Measurements from ENCODE around the gene CYFIP2.

CYFIP2 gene

DNA sequence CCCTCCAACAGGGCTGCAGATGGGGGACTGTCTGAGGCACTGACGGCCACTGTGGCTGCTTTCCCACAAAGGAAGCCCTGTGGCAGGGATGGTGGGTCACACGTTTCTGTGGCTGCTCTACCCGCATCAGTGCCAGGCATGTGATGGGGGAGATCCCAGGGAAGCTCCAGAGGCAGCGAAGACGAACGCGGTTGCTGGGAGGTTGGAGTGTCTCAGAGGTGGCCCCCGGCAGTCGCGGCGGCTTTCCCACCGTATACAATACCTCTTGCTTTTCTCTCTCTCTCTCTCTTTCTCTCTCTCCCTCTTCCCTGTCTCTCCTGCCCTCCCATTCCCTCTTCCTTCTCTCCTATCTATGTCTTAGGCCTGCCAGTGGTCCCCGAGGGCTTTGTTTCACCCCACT, 56.7 kb downstream of the CYFIP2 start:
- H3K27me3 ChIP-seq (ENCODE audit: insufficient read depth, poor library complexity, severe bottlenecking), result no peaks in the 10 kb centered on the region
- no peak for TF ChIP-seq SPI1 (IDR thresholded peaks at IDR 0.05; ENCODE audit: borderline replicate concordance, low read depth)
- TF ChIP-seq POLR2AphosphoS5 (IDR thresholded peaks at IDR 0.05; ENCODE audit: low read depth), result no peak
- TF ChIP-seq, protein P1, sequence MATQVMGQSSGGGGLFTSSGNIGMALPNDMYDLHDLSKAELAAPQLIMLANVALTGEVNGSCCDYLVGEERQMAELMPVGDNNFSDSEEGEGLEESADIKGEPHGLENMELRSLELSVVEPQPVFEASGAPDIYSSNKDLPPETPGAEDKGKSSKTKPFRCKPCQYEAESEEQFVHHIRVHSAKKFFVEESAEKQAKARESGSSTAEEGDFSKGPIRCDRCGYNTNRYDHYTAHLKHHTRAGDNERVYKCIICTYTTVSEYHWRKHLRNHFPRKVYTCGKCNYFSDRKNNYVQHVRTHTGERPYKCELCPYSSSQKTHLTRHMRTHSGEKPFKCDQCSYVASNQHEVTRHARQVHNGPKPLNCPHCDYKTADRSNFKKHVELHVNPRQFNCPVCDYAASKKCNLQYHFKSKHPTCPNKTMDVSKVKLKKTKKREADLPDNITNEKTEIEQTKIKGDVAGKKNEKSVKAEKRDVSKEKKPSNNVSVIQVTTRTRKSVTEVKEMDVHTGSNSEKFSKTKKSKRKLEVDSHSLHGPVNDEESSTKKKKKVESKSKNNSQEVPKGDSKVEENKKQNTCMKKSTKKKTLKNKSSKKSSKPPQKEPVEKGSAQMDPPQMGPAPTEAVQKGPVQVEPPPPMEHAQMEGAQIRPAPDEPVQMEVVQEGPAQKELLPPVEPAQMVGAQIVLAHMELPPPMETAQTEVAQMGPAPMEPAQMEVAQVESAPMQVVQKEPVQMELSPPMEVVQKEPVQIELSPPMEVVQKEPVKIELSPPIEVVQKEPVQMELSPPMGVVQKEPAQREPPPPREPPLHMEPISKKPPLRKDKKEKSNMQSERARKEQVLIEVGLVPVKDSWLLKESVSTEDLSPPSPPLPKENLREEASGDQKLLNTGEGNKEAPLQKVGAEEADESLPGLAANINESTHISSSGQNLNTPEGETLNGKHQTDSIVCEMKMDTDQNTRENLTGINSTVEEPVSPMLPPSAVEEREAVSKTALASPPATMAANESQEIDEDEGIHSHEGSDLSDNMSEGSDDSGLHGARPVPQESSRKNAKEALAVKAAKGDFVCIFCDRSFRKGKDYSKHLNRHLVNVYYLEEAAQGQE (IDR thresholded peaks at IDR 0.05; ENCODE audit: insufficient replicate concordance, low read depth), result no peak
- no peak overlapping the region for H3K27ac ChIP-seq (replicated peaks)
- H3K4me3 ChIP-seq (replicated peaks; ENCODE audit: insufficient read depth, low read length), result no peak overlapping the region
- DNase-seq (ENCODE audit: low read depth in 1 of 2, low spot score in 1 of 2), result no peak

DNA sequence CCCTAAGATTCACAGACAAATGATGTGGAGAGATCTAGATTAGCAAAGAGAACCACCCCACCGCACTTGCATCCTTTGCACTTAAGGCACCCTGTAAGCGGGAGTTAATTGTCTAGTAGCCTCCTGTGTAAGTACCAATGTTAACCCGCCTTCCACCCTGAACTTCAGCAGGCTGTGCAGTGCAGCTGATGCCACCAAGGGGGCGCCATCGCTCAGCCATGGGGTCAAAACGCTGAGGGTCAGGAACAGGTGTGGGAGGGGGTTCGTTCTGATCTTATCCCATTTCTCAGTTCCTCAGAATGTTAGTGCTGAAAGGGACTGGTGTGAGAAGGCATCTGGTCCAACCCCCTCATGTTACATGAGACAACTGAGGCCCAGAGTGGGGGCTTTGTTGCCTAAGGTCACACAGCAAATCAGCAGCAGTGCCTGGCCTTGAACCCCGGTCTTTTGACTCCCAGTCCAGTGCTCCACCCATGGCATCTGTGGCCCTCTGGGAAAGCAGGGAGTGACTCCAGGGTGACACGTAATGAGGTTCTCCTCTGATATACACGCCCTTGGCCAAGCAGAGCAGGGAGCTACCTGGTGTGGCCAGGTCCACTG, 57.3 kb downstream of the CYFIP2 start:
- Histone ChIP-seq H3K4me3 (replicated peaks; ENCODE audit: insufficient read depth, low read length) (no peak overlapping the region), H3K27ac (replicated peaks) (no peak overlapping the region), H3K27me3 (ENCODE audit: insufficient read depth, poor library complexity, severe bottlenecking) (no peaks in the 10 kb centered on the region)
- no peak for TF ChIP-seq GABPA (IDR thresholded peaks at IDR 0.05; ENCODE audit: low read depth)
- no peak for TF ChIP-seq SPI1 (IDR thresholded peaks at IDR 0.05; ENCODE audit: borderline replicate concordance, low read depth)
- no peak for TF ChIP-seq POLR2AphosphoS5 (IDR thresholded peaks at IDR 0.05; ENCODE audit: low read depth)
- TF ChIP-seq, protein P1 (IDR thresholded peaks at IDR 0.05; ENCODE audit: insufficient replicate concordance, low read depth), result no peak
- TF ChIP-seq, protein P2, sequence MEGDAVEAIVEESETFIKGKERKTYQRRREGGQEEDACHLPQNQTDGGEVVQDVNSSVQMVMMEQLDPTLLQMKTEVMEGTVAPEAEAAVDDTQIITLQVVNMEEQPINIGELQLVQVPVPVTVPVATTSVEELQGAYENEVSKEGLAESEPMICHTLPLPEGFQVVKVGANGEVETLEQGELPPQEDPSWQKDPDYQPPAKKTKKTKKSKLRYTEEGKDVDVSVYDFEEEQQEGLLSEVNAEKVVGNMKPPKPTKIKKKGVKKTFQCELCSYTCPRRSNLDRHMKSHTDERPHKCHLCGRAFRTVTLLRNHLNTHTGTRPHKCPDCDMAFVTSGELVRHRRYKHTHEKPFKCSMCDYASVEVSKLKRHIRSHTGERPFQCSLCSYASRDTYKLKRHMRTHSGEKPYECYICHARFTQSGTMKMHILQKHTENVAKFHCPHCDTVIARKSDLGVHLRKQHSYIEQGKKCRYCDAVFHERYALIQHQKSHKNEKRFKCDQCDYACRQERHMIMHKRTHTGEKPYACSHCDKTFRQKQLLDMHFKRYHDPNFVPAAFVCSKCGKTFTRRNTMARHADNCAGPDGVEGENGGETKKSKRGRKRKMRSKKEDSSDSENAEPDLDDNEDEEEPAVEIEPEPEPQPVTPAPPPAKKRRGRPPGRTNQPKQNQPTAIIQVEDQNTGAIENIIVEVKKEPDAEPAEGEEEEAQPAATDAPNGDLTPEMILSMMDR (IDR thresholded peaks at IDR 0.05; ENCODE audit: insufficient read depth, low read length), result no peak
- DNase-seq (ENCODE audit: low read depth in 1 of 2, low spot score in 1 of 2), result no peak

DNA sequence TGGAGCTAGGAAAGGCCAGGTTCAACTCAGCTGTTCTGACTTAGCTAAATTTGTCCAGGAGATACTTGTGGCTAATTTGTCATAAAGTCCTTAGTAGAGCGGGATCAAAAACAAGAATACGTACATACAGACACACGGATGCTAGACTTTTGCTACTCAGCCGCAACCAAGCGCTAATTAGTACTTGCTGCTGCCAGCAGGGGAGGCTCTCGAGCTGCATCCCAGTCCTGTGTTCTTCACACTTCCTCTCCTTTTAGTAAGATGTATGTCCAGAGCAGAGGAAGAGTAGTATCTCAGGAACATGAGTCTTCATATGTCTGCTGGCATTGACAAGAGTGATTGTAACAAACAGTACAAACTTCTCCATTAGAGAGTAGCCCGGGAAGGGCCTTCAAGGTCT, 58.3 kb downstream of the CYFIP2 start:
- no peak overlapping the region for H3K4me3 ChIP-seq (replicated peaks; ENCODE audit: insufficient read depth, low read length)
- TF ChIP-seq, protein P1 (IDR thresholded peaks at IDR 0.05; ENCODE audit: insufficient replicate concordance, low read depth), result no peak
- no peak for TF ChIP-seq SPI1 (IDR thresholded peaks at IDR 0.05; ENCODE audit: borderline replicate concordance, low read depth)
- no peak for TF ChIP-seq POLR2AphosphoS5 (IDR thresholded peaks at IDR 0.05; ENCODE audit: low read depth)
- TF ChIP-seq, protein P2 (IDR thresholded peaks at IDR 0.05; ENCODE audit: insufficient read depth, low read length), result no peak
- TF ChIP-seq GABPA (IDR thresholded peaks at IDR 0.05; ENCODE audit: low read depth), result no peak
- no peak for DNase-seq (ENCODE audit: low read depth in 1 of 2, low spot score in 1 of 2)
- no peaks in the 10 kb centered on the region for H3K27me3 ChIP-seq (ENCODE audit: insufficient read depth, poor library complexity, severe bottlenecking)
- H3K27ac ChIP-seq (replicated peaks), result no peak overlapping the region

All from HL-60 (cell line).